HG03457 (cell line): Measurements from ENCODE around the gene BAG3.
"Not testable (repeated sequence)": the region's sequence is repeated elsewhere in the genome, so short reads cannot be mapped to it uniquely, and the experiment has no call there.

ENCODE experiments used
- ATAC-seq: cut with Tn5 transposase; IDR thresholded peaks from one replicate; pipeline ENCODE4 v1.9.1; 2021; ENCODE audit warnings: moderate number of reproducible peaks; ENCODE audit not compliant: unreplicated experiment

Gene BAG3

DNA sequence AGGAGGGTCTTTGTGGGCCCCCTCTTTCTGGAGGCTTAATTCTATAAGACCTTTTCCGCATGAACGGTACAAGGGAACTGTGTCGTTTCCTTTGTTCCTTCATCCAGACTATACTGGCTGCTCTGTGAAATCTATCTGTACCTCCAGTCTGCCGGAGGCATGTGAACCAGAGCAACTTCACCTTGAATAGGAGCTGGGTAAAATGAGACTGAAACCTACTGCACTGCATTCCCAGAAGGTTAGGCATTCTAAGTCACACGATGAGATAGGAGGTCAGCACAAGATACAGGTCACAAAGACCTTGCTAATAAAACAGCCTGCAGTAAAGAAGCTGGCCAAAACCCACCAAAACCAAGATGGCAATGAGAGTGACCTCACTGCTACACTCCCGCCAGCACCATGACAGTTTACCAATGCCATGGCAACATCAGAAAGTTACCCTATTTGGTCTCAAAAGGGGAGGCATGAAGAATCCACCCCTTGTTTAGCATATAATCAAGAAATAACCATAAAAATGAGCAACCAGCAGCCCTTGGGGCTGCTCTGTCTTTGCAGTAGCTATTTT lies 37.9 kb downstream of the BAG3 start:
- ATAC-seq: no peak

DNA sequence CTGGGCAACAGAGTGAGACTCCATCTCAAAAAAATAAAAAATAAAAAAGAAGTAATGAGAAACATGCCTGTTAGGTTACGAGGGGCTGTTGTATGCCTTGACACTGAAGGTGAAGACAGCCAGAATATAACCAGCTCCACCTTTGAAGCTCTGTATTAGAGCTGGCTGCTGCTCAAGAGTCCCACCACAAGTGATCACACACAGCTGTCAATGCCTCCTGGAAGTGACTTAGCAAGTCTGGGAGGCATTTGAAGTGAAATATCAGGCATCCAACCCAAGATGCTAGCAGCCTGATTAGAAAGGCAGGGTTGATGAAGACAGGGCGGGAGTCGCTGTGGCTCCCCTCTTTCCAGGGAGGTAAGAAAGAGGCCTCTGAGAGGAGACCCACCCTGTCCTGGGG lies 40.5 kb downstream of the BAG3 start:
- ATAC-seq: no peak

DNA sequence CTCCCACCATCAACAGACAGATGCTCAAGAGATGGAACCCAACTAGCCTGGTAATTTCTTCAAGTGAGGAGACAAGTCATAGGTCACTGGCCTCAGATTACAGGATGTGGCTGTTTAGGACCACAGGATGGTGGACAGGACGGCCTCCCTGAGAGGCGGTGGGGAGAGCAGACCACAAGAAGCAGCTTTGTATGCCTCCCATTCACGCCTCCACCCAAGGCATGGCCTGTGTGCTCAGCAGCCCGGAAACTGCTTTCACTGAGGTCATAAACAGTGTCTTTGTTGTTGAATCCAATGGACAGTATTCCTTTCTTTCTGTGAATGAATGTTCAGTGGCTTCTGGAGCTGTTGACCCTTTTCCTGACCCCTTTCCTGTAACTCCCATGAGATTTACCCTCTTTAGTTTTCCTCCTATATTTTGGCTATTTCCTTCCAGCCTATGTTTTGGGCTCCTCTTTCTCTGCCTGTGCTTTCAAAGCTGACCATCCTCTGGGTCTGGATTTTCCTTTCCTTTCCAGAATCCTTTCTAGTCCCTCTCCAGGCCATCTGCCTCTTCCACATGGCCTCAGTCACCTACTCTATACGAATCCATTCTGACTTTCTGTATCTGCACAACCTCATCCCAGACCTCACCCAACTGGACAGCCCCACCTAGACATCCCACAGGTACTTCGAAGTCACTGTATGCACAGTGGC lies 42.2 kb downstream of the BAG3 start:
- ATAC-seq: no peak

- no peak for ATAC-seq
Observed at GRCh38 chr10:119694608-119695007, 43.4 kb downstream of the BAG3 start.

- peak; percentile 33 for ATAC-seq
Observed at GRCh38 chr10:119700321-119700954, 49.3 kb downstream of the BAG3 start.

- ATAC-seq: no peak
Observed at GRCh38 chr10:119701861-119702260, 50.7 kb downstream of the BAG3 start.

GRCh38 chr10:119702583-119702982 lies 51.4 kb downstream of the BAG3 start:
- ATAC-seq: no peak

GRCh38 chr10:119703903-119704508 lies 52.8 kb downstream of the BAG3 start:
- no peak for ATAC-seq

DNA sequence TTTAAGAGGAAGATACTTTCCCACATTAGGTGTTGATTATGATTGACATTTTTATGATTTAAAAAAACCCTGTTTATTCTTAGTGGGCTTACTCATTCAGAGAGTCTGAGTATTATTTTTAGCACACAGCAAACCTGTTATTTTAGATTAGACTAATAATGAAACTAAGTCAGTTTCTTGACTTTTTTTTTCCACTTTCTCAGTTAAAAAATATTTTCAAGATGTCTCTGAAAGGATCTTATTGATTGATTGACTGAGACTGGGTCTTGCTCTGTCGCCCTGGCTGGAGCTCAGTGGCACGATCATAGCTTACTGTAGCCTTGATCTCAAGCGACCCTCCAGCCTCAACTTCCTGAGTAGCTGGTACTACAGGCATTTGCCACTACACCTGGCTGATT lies 54.3 kb downstream of the BAG3 start:
- peak; percentile 40 for ATAC-seq

DNA sequence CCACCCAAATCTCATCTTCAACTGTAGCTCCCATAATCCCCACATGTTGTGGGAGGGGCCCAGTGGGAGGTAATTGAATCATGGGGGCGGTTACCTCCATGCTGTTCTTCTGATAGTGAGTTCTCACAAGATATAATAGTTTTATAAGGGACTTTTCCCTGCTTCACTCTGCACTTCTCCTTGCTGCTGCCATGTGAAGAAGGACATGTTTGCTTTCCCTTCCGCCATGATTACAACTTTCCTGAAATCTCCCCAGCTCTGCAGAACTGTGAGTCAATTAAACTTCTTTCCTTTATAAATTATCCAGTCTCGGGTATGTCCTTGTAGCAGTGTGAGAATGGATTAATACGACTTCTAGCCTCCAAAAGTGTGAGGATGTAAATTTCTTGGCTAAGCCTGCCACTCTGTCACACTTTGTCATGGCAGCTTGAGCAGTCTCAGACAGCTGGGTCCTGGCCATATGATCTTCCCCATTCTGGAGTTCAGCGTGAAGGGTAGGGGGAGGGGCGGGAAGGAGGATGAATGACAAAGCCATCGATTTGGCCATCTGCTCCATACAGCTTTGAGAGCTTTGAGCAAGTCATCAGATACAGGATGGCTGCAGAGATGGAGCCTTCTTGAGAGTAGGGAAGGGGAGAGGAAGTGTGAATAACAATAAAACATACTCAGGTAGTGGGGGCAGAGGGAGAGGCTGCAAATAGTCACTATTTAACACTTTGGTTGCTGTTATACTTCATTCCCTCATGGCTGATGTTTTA lies 55.5 kb downstream of the BAG3 start:
- no peak for ATAC-seq

DNA sequence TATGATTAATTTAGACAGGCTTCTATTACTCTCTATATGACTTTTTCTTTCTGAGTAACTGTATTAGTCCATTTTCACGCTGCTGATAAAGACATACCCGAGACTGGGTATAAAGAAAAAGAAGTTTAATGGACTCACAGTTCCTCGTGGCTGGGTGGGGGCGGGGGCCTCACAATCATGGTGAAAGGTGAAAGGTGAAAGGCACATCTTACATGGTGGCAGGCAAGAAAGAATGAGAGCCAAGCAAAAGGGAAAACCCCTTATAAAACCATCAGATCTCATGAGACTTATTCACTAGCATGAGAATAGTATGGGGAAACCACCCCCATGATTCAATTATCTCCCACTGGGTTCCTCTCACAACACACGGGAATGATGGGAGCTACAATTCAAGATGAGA lies 56.2 kb downstream of the BAG3 start:
- ATAC-seq: not testable (repeated sequence)

DNA sequence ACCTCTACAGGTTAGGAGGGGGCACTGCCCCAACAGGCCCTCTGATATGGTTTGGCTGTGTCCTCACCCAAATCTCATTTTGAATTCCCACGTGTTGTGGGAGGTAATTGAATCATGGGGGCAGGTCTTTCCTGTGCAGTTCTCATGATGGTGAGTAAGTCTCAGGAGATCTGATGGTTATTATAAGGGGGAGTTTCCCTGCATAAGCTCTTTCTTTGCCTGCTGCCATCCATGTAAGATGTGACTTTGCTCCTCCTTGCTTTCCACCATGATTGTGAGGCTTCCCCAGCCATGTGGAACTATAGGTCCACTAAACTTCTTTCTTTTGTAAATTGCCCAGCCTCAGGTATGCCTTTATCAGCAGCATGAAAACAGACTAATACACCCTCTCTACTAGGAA lies 59.8 kb downstream of the BAG3 start:
- not testable (repeated sequence) for ATAC-seq

- no peak for ATAC-seq
Observed at GRCh38 chr10:119713744-119714483, 62.7 kb downstream of the BAG3 start.

DNA sequence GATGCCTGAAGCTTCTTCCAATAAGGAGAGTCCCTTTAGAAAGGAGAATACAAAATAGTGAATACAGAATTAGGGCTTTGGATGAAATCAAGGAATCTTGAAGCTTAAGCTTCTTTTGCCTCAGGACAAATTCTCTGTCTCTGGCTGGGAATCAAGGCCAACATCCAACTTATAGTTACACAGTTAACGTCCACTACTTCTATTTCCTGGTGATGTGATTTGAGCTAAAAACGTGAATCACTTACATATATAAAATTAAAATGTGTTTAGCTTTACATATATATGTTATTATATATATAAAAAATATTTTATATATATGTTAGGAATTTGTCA lies 63.3 kb downstream of the BAG3 start:
- no peak for ATAC-seq

GRCh38 chr10:119715628-119716505 lies 64.7 kb downstream of the BAG3 start:
- ATAC-seq: no peak

DNA sequence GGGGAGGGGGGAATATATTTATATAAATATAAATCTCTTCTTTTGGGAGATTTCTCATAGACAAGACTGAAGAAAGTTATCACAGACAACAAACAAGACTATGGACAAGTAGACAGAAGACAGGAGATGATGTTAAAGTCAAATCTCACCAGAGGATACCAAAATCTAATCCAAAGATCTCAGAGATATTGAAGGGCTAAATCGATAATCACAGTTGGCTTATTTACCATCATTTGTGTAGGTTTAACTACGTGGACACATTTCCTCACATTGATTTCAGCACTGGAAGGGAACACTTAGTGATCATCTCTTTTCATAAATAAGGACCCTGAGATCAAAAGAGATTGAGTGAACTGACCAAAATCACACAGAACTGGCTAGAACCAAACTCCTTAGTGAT lies 72.0 kb downstream of the BAG3 start:
- no peak for ATAC-seq

DNA sequence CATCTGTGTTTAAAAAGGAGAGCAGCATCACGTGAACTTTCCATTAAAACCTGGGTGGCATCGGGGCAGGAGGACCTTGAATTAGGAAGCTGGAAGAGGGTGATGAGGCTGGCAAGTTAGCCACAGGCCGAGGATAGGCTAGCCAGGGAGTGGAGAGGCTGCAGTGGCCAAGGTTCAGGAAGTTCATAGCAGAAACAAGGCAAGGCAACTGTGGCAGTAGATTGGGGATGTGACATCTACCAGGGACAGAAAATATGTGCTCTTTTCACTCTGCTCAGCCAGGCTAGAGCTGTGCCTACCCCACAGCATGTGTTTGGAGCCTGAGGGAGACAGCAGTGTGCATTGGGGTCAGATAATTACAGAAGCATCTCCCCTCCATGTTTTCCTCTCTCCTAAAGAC lies 72.4 kb downstream of the BAG3 start:
- no peak for ATAC-seq

DNA sequence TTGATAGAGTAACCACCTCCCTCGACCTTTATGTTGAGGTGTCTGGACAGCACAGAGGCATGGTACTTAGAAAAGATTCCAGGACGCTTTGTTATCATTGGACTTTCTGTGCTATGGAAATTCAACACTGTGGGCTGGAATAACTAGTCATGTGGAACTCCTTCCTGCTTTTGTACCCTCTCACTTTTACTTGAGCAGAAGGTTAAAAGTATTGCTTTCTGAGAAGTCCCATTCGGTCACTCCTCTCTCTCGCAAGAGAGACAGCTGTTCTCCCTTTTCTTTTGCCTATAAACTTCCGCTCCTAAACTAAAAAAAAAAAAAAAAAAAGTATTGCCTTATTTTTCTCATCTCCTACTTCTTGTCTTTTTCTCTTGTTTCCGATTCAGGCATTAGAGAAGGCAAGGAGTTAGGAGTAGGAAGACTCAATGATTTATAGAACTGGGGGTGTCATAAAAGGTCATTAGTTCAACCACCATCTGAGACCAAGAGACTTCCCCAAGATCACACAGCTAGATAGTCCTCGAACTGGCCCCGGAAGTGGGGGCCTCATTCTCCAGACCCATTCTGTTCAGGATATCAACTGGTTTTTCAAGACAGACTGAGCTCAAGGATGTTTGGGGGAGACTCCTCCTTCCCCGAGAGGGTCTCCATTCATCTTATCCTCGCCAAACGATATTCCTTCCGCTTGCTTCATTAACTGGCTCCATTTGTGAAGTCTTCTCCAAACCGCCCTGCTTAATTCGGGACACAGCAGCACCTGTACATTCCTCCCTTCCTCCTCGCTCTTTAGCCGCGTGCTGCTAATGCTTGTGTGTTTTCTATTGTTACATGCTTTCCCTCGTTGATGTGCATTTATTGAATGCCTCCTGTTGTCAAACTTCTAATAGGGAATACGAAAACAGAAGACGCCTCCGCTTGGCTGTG lies 73.7 kb downstream of the BAG3 start:
- ATAC-seq: no peak

DNA sequence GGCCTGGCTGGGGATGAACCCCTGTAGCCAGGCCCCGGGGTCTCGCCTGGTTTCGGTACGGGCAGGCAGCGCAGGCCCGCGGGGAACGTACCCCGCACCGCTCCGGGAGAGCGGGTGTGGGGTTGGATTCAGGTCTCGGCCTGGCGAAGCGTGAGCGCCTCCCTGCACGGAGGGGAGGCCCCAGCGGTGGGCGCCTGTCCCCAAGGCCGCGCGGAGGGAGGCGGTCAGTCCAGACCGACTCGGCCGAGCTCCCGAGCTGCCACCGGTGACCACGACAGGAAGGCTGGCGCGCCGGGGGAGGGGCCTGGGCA lies 74.3 kb downstream of the BAG3 start:
- no peak for ATAC-seq
